CD4-positive, alpha-beta memory T cell (primary cell): ENCODE measurements around the gene TRERF1. TPM values are rescaled to one million over a fixed set of nuclear protein-coding genes. Genes with fewer than 3 reads are reported as not detected.

Experiments
- CTCF ChIA-PET: fragments of 350-600 bp; sonication (Branson Sonifier 250); formaldehyde crosslinking; loops from one replicate; lab custom pipeline; 2021; ENCODE audit warnings: inconsistent platforms; ENCODE audit not compliant: partially characterized antibody; lab: Charles Lee
- POLR2A ChIA-PET: fragments of 350-600 bp; sonication (Branson Sonifier 250); formaldehyde crosslinking; loops from one replicate; lab custom pipeline; 2021; ENCODE audit not compliant: partially characterized antibody; lab: Charles Lee
- DNase-seq, 5 donors: peaks; one replicate each; pipeline versions ENCODE4 v3.0.0 to v3.0.0-alpha.2; 2020 to 2022; ENCODE audit warnings: mixed read lengths in 1 of 5
- H3K27ac ChIP-seq: one replicate; pipeline ENCODE4 v1.7.0; 2013; ENCODE audit warnings: low read depth, low read length
- H3K27me3 ChIP-seq: 2 replicates; pipeline ENCODE4 v1.7.0; 2013; ENCODE audit warnings: mild to moderate bottlenecking, low read length, moderate library complexity; ENCODE audit not compliant: insufficient read depth
- H3K36me3 ChIP-seq: 2 replicates; pipeline ENCODE4 v1.7.0; 2013; ENCODE audit warnings: mild to moderate bottlenecking, low read length, moderate library complexity; ENCODE audit not compliant: insufficient read depth
- H3K4me1 ChIP-seq: 2 replicates; pipeline ENCODE4 v1.7.0; 2013; ENCODE audit warnings: mild to moderate bottlenecking, low read length, moderate library complexity; ENCODE audit not compliant: insufficient read depth
- H3K4me3 ChIP-seq, 2 donors: one replicate each; pipeline ENCODE4 v1.7.0; 2013; ENCODE audit warnings: low read length in 2 of 2, mild to moderate bottlenecking in 1 of 2
- H3K9me3 ChIP-seq, 2 donors: one replicate each; pipeline ENCODE4 v1.7.0; 2013; ENCODE audit warnings: low read length in 2 of 2, control low read depth in 1 of 2; ENCODE audit not compliant: control insufficient read depth in 1 of 2
- H3K27ac Mint-ChIP-seq, 7 donors: one replicate each; pipeline ENCODE4 v1.8.0; 2020 to 2021; ENCODE audit warnings: mixed read lengths in 7 of 7, mild to moderate bottlenecking in 6 of 7, inconsistent platforms in 3 of 7, moderate library complexity in 3 of 7
- H3K27me3 Mint-ChIP-seq, 2 donors: one replicate each; pipeline ENCODE4 v1.8.0; 2020 to 2021; ENCODE audit warnings: mixed read lengths in 2 of 2
- H3K36me3 Mint-ChIP-seq, 2 donors: one replicate each; pipeline ENCODE4 v1.8.0; 2020 to 2021; ENCODE audit warnings: mixed read lengths in 2 of 2, inconsistent platforms in 1 of 2, mild to moderate bottlenecking in 1 of 2
- H3K4me1 Mint-ChIP-seq, 4 donors: one replicate each; pipeline ENCODE4 v1.8.0; 2020 to 2021; ENCODE audit warnings: mixed read lengths in 4 of 4, mild to moderate bottlenecking in 1 of 4
- H3K4me3 Mint-ChIP-seq, 8 donors: one replicate each; pipeline ENCODE4 v1.8.0; 2020 to 2021; ENCODE audit warnings: mixed read lengths in 8 of 8, mild to moderate bottlenecking in 7 of 8, moderate library complexity in 6 of 8, inconsistent platforms in 3 of 8
- H3K9me3 Mint-ChIP-seq, 8 donors: one replicate each; pipeline ENCODE4 v1.8.0; 2020 to 2021; ENCODE audit warnings: mixed read lengths in 8 of 8, mild to moderate bottlenecking in 5 of 8, inconsistent platforms in 3 of 8, moderate library complexity in 1 of 8
- intact Hi-C: fragments of 100-400 bp; cut with micrococcal nuclease; formaldehyde crosslinking; loops from one replicate; pipeline ENCODE4 v1.15.1; 2023
- polyA plus RNA-seq, 2 donors: library from polyadenylated mRNA; unstranded; fragments of 300-500 nt; fragmentation: Illumina TruSeq; gene quantifications; one replicate each; pipeline ENCODE4 v1.2.3, GENCODE V29; 2021
- total RNA-seq, 2 experiments: library from RNA; stranded (reverse); gene quantifications; one replicate each; pipeline ENCODE4 v1.2.3, GENCODE V29; 2021

TRERF1 gene
- total and polyA plus RNA-seq, 4 experiments from 2014 or later, result 1.1 to 28.3 (median 17.4) TPM

DNA sequence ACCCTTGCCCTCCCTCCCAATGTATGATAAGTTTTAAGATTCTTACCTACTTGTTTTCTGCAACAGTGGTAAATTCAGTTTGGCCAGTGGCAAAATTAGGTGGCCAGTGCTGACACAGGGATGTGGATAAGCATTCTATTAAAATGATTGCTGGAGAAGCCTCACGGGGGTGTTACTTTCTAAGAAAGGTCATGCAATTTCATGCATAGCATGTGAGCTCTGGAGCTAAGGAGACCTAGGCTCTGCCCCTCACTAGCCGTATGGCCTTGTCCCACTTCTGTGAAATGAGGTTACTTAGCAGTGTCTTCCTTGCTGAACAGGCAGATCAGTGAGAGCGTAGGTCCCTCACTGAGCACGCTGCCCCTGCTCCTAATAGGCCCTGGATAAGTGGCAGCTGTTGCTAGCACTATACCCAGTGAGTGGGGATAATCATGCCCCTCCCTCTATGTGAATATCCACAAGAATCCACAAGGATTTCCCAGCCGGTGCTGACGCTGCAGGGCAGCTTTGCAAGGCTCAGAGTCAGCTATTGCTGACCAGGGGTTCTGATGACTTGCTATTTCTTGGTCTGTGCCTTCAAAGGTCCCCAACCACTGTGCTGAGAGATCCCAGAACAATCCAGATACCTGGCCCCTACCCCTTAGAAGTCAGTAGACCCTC lies 147.5 kb downstream of the TRERF1 start:
- DNase-seq, result no peak
- Histone ChIP-seq H3K4me3 (no peak overlapping the region), H3K9me3 (no peaks in the 10 kb centered on the region), H3K36me3 (peaks cover 8% of the 10 kb centered on the region), H3K4me1 (peaks cover 16% of the 10 kb centered on the region), H3K27me3 (no peaks in the 10 kb centered on the region), H3K27ac (no peak overlapping the region)
- CTCF ChIA-PET, result interaction anchor here (0.9 kb wide), 1 partner anchor 244 kb away, joined by 6 read pairs; no protein-coding TSS in a partner anchor
- Mint-ChIP-seq H3K36me3 (peaks cover 15 to 20% of the 10 kb centered on the region in 2 donors), H3K9me3 (no peaks in the 10 kb centered on the region), H3K27me3 (no peaks in the 10 kb centered on the region), H3K27ac (peak overlapping the region in 1 of 7 donors; percentile 46), H3K4me1 (peaks cover 17 to 41% (median 26%) of the 10 kb centered on the region in 4 donors), H3K4me3 (no peak overlapping the region)
- intact Hi-C loops, result no loop called here
- POLR2A ChIA-PET, result interaction anchor here (0.5 kb wide), 1 partner anchor 148 kb away, joined by 3 read pairs; no protein-coding TSS in a partner anchor

DNA sequence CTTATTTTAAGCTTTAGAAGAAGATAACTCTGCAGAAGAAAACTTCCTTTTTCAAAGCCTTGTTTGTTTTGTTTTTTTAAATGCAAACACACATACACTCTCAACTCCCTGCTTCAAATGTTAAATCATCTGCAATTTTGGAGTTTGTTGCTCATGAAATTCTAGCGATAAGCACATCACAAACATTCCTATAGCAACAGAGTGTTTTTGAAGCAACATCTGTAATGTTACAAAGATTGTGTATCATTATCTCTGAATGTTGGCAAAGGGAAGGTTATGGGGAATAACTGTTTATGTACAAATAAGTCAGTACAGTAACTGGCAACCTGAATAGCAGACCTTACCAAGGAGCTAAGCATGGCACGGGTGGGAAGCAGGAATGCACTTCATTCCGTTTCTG lies 149.3 kb downstream of the TRERF1 start:
- DNase-seq, result no peak
- Histone ChIP-seq H3K4me1 (peaks cover 18% of the 10 kb centered on the region), H3K9me3 (no peaks in the 10 kb centered on the region), H3K36me3 (peaks cover 8% of the 10 kb centered on the region), H3K4me3 (no peak overlapping the region), H3K27ac (no peak overlapping the region), H3K27me3 (no peaks in the 10 kb centered on the region)
- H3K27ac Mint-ChIP-seq, result no peak overlapping the region
- intact Hi-C loops, result no loop called here
- H3K4me1 Mint-ChIP-seq, result peaks cover 19 to 41% (median 28%) of the 10 kb centered on the region in 4 donors
- CTCF ChIA-PET, result interaction anchor here (1.6 to 1.9 kb wide), 2 partner anchors 229 to 245 kb away, joined by 5 to 10 read pairs; no protein-coding TSS in a partner anchor
- H3K27me3 Mint-ChIP-seq, result no peaks in the 10 kb centered on the region
- peaks cover 22 to 23% of the 10 kb centered on the region in 2 donors for H3K36me3 Mint-ChIP-seq
- no peaks in the 10 kb centered on the region for H3K9me3 Mint-ChIP-seq
- H3K4me3 Mint-ChIP-seq, result no peak overlapping the region
- POLR2A ChIA-PET, result interaction anchor here (1.1 to 1.2 kb wide), 2 partner anchors 38 to 65 kb away, joined by 3 to 5 read pairs; no protein-coding TSS in a partner anchor

DNA sequence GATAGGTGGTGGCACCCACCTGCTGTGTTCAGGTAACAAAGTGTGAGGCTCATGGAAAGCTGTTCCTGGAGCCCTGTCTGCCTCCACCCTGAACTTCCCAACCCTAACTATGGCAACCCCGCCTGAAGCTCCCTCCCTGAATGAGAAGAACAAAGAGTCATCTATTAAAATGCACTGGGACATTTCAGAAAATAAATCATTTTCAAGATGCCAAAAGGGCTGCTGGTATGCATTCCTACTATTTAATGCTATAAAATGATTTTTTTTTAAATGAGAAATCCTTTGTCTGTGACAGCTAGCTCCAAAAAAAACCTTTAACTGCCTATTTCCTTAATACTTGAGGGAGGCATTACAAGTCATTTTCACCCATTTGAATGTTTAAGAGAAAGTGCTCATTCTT lies 149.7 kb downstream of the TRERF1 start:
- no peak for DNase-seq
- CTCF ChIA-PET, result interaction anchor here (0.6 to 1.9 kb wide), 4 partner anchors 88 to 1099 kb away, joined by 3 to 10 read pairs (median 4); no protein-coding TSS in a partner anchor
- POLR2A ChIA-PET, result interaction anchor here (1.1 to 1.2 kb wide), 2 partner anchors 38 to 66 kb away, joined by 3 to 5 read pairs; no protein-coding TSS in a partner anchor
- H3K36me3 Mint-ChIP-seq, result peaks cover 26 to 27% of the 10 kb centered on the region in 2 donors
- peaks cover 23 to 45% (median 31%) of the 10 kb centered on the region in 4 donors for H3K4me1 Mint-ChIP-seq
- peaks cover 22% of the 10 kb centered on the region for H3K4me1 ChIP-seq
- H3K36me3 ChIP-seq, result peaks cover 8% of the 10 kb centered on the region
- H3K4me3 ChIP-seq, result no peak overlapping the region
- H3K9me3 Mint-ChIP-seq, result no peaks in the 10 kb centered on the region
- peak overlapping the region in 2 of 7 donors; percentile 46 to 57 for H3K27ac Mint-ChIP-seq
- H3K4me3 Mint-ChIP-seq, result no peak overlapping the region
- H3K27me3 ChIP-seq, result no peaks in the 10 kb centered on the region
- intact Hi-C loops, result no loop called here
- no peaks in the 10 kb centered on the region for H3K27me3 Mint-ChIP-seq
- H3K27ac ChIP-seq, result no peak overlapping the region
- H3K9me3 ChIP-seq, result no peaks in the 10 kb centered on the region

DNA sequence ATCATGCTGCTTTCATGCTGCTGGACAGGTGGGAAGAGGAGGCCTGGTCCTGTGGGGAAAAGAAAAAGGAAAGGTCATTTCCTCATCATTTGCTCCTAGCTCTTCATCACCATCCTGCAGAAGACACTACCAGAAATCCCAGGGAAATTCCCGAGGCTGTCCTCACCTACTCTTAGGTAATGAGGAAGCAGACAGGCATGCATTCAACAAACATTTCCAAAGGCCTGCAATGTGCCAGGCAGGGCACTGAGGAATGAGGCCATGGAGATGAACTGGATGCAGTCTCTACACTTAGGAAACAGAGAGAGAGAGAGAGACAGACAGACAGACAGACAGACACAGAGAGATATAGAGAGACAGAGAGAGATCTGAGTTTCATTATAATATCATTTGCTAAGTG lies 151.0 kb downstream of the TRERF1 start:
- Mint-ChIP-seq H3K9me3 (no peaks in the 10 kb centered on the region), H3K27ac (peak overlapping the region in 5 of 7 donors; percentile 1 to 76 (median 35)), H3K4me3 (no peak overlapping the region), H3K27me3 (no peaks in the 10 kb centered on the region), H3K4me1 (peaks cover 32 to 57% (median 39%) of the 10 kb centered on the region in 4 donors), H3K36me3 (peaks cover 33 to 34% of the 10 kb centered on the region in 2 donors)
- intact Hi-C loops, result no loop called here
- Histone ChIP-seq H3K4me3 (no peak overlapping the region), H3K9me3 (no peaks in the 10 kb centered on the region), H3K36me3 (peaks cover 8% of the 10 kb centered on the region), H3K4me1 (peaks cover 35% of the 10 kb centered on the region), H3K27ac (no peak overlapping the region), H3K27me3 (no peaks in the 10 kb centered on the region)
- ChIA-PET CTCF (interaction anchor here (1.7 kb wide), 1 partner anchor 247 kb away, joined by 10 read pairs; no protein-coding TSS in a partner anchor), POLR2A (no interaction called here)
- DNase-seq, result no peak

DNA sequence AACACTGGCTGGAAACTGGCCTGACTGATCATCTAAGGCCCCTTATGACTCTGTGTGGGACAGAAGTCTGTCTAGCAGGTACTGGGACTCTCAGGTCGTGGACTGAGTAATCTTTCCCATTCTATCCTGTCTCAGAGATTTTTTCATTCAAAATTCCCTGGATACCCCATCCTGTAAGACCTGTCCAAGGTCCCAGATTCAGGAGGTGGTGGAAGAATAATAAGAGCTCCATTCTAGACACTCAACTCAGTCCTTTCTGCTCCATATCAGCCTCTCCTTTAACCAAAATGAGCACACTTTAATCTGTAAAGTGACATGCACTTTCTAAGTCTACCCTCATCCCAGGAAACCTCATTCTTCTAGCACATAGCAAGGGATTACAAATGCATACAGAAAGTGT lies 151.5 kb downstream of the TRERF1 start:
- H3K9me3 ChIP-seq, result no peaks in the 10 kb centered on the region
- Mint-ChIP-seq H3K9me3 (no peaks in the 10 kb centered on the region), H3K27ac (peak overlapping the region in 3 of 7 donors; percentile 35 to 76 (median 63)), H3K4me3 (no peak overlapping the region), H3K36me3 (peaks cover 33 to 34% of the 10 kb centered on the region in 2 donors), H3K27me3 (no peaks in the 10 kb centered on the region), H3K4me1 (peaks cover 32 to 57% (median 42%) of the 10 kb centered on the region in 4 donors)
- peaks cover 40% of the 10 kb centered on the region for H3K4me1 ChIP-seq
- ChIA-PET POLR2A (no interaction called here), CTCF (interaction anchor here (1.7 kb wide), 1 partner anchor 247 kb away, joined by 10 read pairs; no protein-coding TSS in a partner anchor)
- DNase-seq, result no peak
- H3K4me3 ChIP-seq, result no peak overlapping the region
- H3K27ac ChIP-seq, result no peak overlapping the region
- peaks cover 8% of the 10 kb centered on the region for H3K36me3 ChIP-seq
- no peaks in the 10 kb centered on the region for H3K27me3 ChIP-seq
- intact Hi-C loops, result no loop called here

DNA sequence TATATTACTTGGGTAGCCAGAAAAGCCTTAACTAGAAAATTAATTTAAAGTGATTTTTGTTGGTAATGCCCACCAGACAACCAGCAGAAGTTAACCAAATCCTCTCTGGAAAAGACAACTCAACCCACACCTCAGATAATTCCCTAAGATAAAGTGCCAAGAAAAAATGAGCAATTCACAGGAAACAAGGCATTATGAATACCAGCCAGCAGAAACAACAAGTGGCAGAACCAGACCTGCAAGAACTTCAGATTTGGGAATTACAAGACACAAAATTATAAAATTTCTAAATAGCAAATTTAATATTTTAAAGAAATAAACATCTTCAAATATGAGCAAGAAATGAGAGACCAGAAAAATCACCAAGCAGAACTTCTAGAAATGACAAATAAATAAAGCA lies 154.1 kb downstream of the TRERF1 start:
- CTCF ChIA-PET, result interaction anchor here (1.6 kb wide), 1 partner anchor 12 kb away, joined by 6 read pairs; no protein-coding TSS in a partner anchor
- H3K4me1 Mint-ChIP-seq, result peaks cover 45 to 67% (median 55%) of the 10 kb centered on the region in 4 donors
- Histone ChIP-seq H3K36me3 (peaks cover 8% of the 10 kb centered on the region), H3K27me3 (no peaks in the 10 kb centered on the region), H3K9me3 (no peaks in the 10 kb centered on the region), H3K4me1 (peaks cover 58% of the 10 kb centered on the region), H3K4me3 (no peak overlapping the region), H3K27ac (no peak overlapping the region)
- POLR2A ChIA-PET, result no interaction called here
- intact Hi-C loops, result no loop called here
- no peaks in the 10 kb centered on the region for H3K27me3 Mint-ChIP-seq
- no peaks in the 10 kb centered on the region for H3K9me3 Mint-ChIP-seq
- no peak for DNase-seq
- peak overlapping the region in 4 of 7 donors; percentile 29 to 76 (median 54) for H3K27ac Mint-ChIP-seq
- peaks cover 34 to 35% of the 10 kb centered on the region in 2 donors for H3K36me3 Mint-ChIP-seq
- H3K4me3 Mint-ChIP-seq, result no peak overlapping the region

DNA sequence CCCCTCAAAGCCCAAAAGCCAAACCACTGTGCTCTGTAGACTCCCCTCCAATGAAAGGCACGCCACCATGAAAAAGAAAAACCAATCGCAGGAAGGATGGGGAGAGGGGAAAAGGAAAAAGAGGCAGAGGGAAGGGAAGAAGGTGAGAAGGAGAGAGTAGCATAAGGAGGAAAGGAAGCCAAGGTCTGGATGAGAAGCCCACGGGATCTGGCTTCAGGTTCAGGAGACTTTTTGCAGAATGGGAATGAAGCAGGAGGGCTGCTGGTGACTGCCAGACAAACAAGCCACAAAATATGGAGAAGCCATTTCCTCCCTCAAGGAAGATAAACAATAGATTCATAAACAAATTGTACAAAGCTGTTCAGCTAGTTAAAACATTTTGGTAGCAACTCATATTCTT lies 155.1 kb downstream of the TRERF1 start:
- Histone ChIP-seq H3K36me3 (peaks cover 8% of the 10 kb centered on the region), H3K4me3 (no peak overlapping the region), H3K27ac (no peak overlapping the region), H3K27me3 (no peaks in the 10 kb centered on the region), H3K9me3 (no peaks in the 10 kb centered on the region), H3K4me1 (peaks cover 60% of the 10 kb centered on the region)
- H3K27me3 Mint-ChIP-seq, result no peaks in the 10 kb centered on the region
- H3K4me1 Mint-ChIP-seq, result peaks cover 51 to 71% (median 60%) of the 10 kb centered on the region in 4 donors
- H3K9me3 Mint-ChIP-seq, result no peaks in the 10 kb centered on the region
- DNase-seq, result no peak
- ChIA-PET POLR2A (no interaction called here), CTCF (interaction anchor here (1.2 to 5.1 kb wide), 2 partner anchors 236 to 251 kb away, joined by 3 to 22 read pairs; no protein-coding TSS in a partner anchor)
- H3K36me3 Mint-ChIP-seq, result peaks cover 37 to 38% of the 10 kb centered on the region in 2 donors
- H3K27ac Mint-ChIP-seq, result peak overlapping the region in 6 of 7 donors; percentile 7 to 86 (median 58)
- intact Hi-C loops, result no loop called here
- H3K4me3 Mint-ChIP-seq, result peak overlapping the region in 3 of 8 donors; percentile 13 to 36 (median 13)
